Activated CD4-positive, alpha-beta memory T cell treated with anti-CD3 and anti-CD28 coated beads for 36 hours (primary cell): ENCODE data around the gene ADAM19. TPM values are rescaled to one million over a fixed set of nuclear protein-coding genes. Genes with fewer than 3 reads are reported as not detected.

Source experiments
- CTCF ChIA-PET: fragments of 350-600 bp; sonication (Branson Sonifier 250); formaldehyde crosslinking; loops from one replicate; lab custom pipeline; 2021; ENCODE audit warnings: antibody characterized with exemption, inconsistent platforms; lab: Charles Lee
- POLR2A ChIA-PET: fragments of 350-600 bp; sonication (Branson Sonifier 250); formaldehyde crosslinking; loops from one replicate; lab custom pipeline; 2021; ENCODE audit warnings: antibody characterized with exemption; lab: Charles Lee
- DNase-seq: peaks from one replicate; pipeline ENCODE4 v3.0.0-alpha.2; 2020
- H3K27ac Mint-ChIP-seq: one replicate; pipeline ENCODE4 v1.8.0; 2021; ENCODE audit warnings: mixed read lengths
- H3K27me3 Mint-ChIP-seq: one replicate; pipeline ENCODE4 v1.8.0; 2021; ENCODE audit warnings: mixed read lengths
- H3K36me3 Mint-ChIP-seq: one replicate; pipeline ENCODE4 v1.8.0; 2021; ENCODE audit warnings: mixed read lengths
- H3K4me1 Mint-ChIP-seq: one replicate; pipeline ENCODE4 v1.8.0; 2021; ENCODE audit warnings: low read depth, mixed read lengths
- H3K4me3 Mint-ChIP-seq: one replicate; pipeline ENCODE4 v1.8.0; 2021; ENCODE audit warnings: mild to moderate bottlenecking, mixed read lengths
- H3K9me3 Mint-ChIP-seq: one replicate; pipeline ENCODE4 v1.8.0; 2021; ENCODE audit warnings: mixed read lengths
- intact Hi-C: fragments of 100-400 bp; cut with micrococcal nuclease; formaldehyde crosslinking; loops from one replicate; pipeline ENCODE4 v1.15.1; 2023
- total RNA-seq, 2 experiments: library from RNA; stranded (reverse); gene quantifications; one replicate each; pipeline ENCODE4 v1.2.3, GENCODE V29; 2021

ADAM19 gene
- total RNA-seq, 2 experiments from 2014 or later = 107 to 111 TPM

- Mint-ChIP-seq H3K9me3 (no peaks in the 10 kb centered on the region), H3K27me3 (no peaks in the 10 kb centered on the region), H3K36me3 (peaks cover 76% of the 10 kb centered on the region), H3K4me1 (peaks cover 90% of the 10 kb centered on the region), H3K4me3 (no peak overlapping the region), H3K27ac (no peak overlapping the region)
- intact Hi-C loops = no loop called here
- ChIA-PET POLR2A (interaction anchor here (0.9 kb wide), 1 partner anchor 12 kb away, joined by 3 read pairs; no protein-coding TSS in a partner anchor), CTCF (no interaction called here)
- DNase-seq = no peak
These were observed 16.3 kb downstream of the ADAM19 start for GRCh38 chr5:157559301-157559700.

GRCh38 chr5:157558681-157559080, 16.9 kb downstream of the ADAM19 start:
- H3K27ac Mint-ChIP-seq = no peak overlapping the region
- DNase-seq = no peak
- peaks cover 88% of the 10 kb centered on the region for H3K4me1 Mint-ChIP-seq
- no peaks in the 10 kb centered on the region for H3K27me3 Mint-ChIP-seq
- H3K36me3 Mint-ChIP-seq = peaks cover 70% of the 10 kb centered on the region
- ChIA-PET POLR2A (interaction anchor here (0.7 to 0.9 kb wide), 2 partner anchors 9 to 13 kb away, joined by 3 read pairs; no protein-coding TSS in a partner anchor), CTCF (no interaction called here)
- H3K9me3 Mint-ChIP-seq = no peaks in the 10 kb centered on the region
- intact Hi-C loops = no loop called here
- H3K4me3 Mint-ChIP-seq = no peak overlapping the region

- H3K4me1 Mint-ChIP-seq = peaks cover 82% of the 10 kb centered on the region
- ChIA-PET CTCF (interaction anchor here (1.0 kb wide), 1 partner anchor 185 kb away, joined by 3 read pairs; the partner anchor contains the start of gene LSM11), POLR2A (interaction anchor here (0.7 to 0.9 kb wide), 2 partner anchors 9 to 13 kb away, joined by 3 read pairs; no protein-coding TSS in a partner anchor)
- no peaks in the 10 kb centered on the region for H3K27me3 Mint-ChIP-seq
- peaks cover 67% of the 10 kb centered on the region for H3K36me3 Mint-ChIP-seq
- H3K9me3 Mint-ChIP-seq = no peaks in the 10 kb centered on the region
- intact Hi-C loops = no loop called here
- DNase-seq = no peak
- H3K27ac Mint-ChIP-seq = no peak overlapping the region
- no peak overlapping the region for H3K4me3 Mint-ChIP-seq
These were observed 17.5 kb downstream of the ADAM19 start for GRCh38 chr5:157558041-157558595.

- H3K27ac Mint-ChIP-seq = peak overlapping the region; percentile 62
- no peaks in the 10 kb centered on the region for H3K9me3 Mint-ChIP-seq
- intact Hi-C loops = no loop called here
- peaks cover 79% of the 10 kb centered on the region for H3K4me1 Mint-ChIP-seq
- ChIA-PET CTCF (interaction anchor here (1.0 kb wide), 1 partner anchor 186 kb away, joined by 3 read pairs; the partner anchor contains the start of gene LSM11), POLR2A (interaction anchor here (0.8 kb wide), 1 partner anchor 13 kb away, joined by 3 read pairs; no protein-coding TSS in a partner anchor)
- H3K27me3 Mint-ChIP-seq = no peaks in the 10 kb centered on the region
- H3K4me3 Mint-ChIP-seq = no peak overlapping the region
- no peak for DNase-seq
- peaks cover 62% of the 10 kb centered on the region for H3K36me3 Mint-ChIP-seq
These were observed 18.8 kb downstream of the ADAM19 start for GRCh38 chr5:157556615-157557418.

DNA sequence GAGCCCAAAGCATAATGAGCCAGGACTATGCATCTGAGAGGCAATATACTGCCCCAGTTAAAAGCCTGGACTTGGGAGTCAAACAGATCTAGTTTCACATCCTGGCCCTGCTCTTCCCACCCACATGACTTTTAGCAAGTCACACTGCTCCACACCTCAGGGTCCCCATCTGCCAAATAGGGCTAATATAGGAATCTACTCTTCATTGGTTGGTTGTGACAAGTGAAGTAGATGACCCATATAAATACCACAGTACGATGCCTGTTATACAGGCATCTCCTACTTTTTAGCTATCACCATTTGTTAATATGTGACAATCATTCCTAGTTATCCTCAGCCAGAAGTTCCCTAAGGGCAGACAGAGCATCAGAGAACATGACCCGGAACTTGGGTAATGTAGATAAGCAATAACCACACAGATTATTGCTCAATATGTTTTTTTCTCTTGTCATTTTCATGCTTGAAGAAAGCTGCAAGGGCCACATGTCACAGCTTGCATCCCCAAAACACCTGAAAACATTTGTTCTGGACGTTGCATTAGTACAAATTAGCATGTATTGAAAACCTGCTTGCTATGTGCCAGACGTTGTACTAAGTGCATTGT, 20.4 kb downstream of the ADAM19 start:
- no peaks in the 10 kb centered on the region for H3K9me3 Mint-ChIP-seq
- DNase-seq = no peak
- intact Hi-C loops = no loop called here
- ChIA-PET CTCF (no interaction called here), POLR2A (no interaction called here)
- H3K27ac Mint-ChIP-seq = peak overlapping the region; percentile 53
- peaks cover 82% of the 10 kb centered on the region for H3K4me1 Mint-ChIP-seq
- peaks cover 59% of the 10 kb centered on the region for H3K36me3 Mint-ChIP-seq
- H3K4me3 Mint-ChIP-seq = no peak overlapping the region
- H3K27me3 Mint-ChIP-seq = no peaks in the 10 kb centered on the region

DNA sequence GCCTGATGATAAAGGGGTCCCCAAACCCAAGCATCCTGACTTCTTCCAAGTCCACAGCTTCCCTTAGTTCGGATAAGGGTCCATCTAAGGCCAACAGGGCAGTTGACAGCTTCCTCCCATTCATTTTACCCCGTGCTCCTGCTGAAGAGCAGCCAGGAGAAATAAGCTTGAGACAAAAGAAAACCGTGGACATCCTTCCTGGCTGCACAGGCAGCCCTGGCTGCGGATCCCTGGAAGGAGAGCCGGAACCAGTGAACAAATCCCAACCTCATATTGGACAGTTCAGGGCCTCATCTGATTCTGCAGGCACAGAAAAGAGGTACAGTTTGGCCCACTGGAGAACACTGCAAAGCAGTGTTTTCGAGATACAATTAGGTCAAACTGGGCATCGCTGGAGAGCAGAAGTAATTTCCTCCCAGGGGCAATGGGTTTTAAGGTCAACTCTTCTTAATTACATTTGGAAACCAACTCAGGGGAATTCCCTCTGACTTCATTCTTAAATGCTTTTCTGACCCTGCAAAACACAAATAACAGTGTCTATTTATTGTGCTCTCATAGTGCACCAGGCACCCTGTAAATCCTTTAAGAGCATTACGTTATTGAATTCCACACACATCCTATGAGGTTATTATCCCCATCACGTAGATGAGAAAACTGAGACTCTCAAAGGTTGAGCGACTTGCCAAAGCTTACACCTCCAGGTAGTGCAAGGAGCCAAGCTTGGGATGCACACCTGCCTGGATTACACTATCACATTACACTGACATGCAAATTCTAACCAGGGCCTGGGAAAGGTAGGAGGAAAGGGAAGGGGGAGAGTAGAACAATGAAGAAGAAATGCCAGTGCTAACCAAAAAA, 21.2 kb downstream of the ADAM19 start:
- intact Hi-C loops = loop anchor here (5.0 kb wide), 1 partner anchor 118 kb away; the partner anchor contains the start of gene C5orf52
- CTCF ChIA-PET = interaction anchor here (1.2 kb wide), 1 partner anchor 189 kb away, joined by 3 read pairs; no protein-coding TSS in a partner anchor

GRCh38 chr5:157552650-157553049, 22.9 kb downstream of the ADAM19 start:
- H3K4me1 Mint-ChIP-seq = peaks cover 87% of the 10 kb centered on the region
- DNase-seq = no peak
- H3K27ac Mint-ChIP-seq = peak overlapping the region; percentile 61
- POLR2A ChIA-PET = no interaction called here
- no peaks in the 10 kb centered on the region for H3K9me3 Mint-ChIP-seq
- intact Hi-C loops = loop anchor here (5.0 kb wide), 1 partner anchor 120 kb away; the partner anchor contains the start of gene C5orf52
- H3K27me3 Mint-ChIP-seq = no peaks in the 10 kb centered on the region
- CTCF ChIA-PET = no interaction called here
- peaks cover 59% of the 10 kb centered on the region for H3K36me3 Mint-ChIP-seq
- H3K4me3 Mint-ChIP-seq = no peak overlapping the region

More for the DNA sequence above, 21.2 kb downstream of the ADAM19 start:
- DNase-seq = no peak
- no peaks in the 10 kb centered on the region for H3K9me3 Mint-ChIP-seq
- POLR2A ChIA-PET = no interaction called here
- H3K36me3 Mint-ChIP-seq = peaks cover 59% of the 10 kb centered on the region
- no peak overlapping the region for H3K4me3 Mint-ChIP-seq
- H3K4me1 Mint-ChIP-seq = peaks cover 86% of the 10 kb centered on the region
- H3K27ac Mint-ChIP-seq = peak overlapping the region; percentile 53
- H3K27me3 Mint-ChIP-seq = no peaks in the 10 kb centered on the region

DNA sequence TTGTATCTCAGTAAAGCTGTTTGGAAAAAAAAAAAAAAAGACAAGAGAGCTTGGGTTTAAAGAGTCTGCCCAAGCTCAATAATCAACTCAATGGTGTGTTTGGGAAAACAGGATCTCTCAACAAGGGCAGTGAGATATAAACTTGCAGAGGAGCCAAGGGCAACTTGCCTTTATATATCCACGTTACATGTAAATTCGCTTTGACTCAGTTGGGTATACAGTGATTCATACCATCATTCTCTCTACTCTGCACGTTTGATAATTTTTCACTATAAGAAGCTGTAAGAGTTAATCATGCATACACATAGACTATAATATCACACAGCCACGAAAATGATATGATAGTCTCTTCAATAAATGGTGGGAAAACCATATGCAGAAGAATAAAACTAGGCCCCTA, 24.9 kb downstream of the ADAM19 start:
- no peaks in the 10 kb centered on the region for H3K9me3 Mint-ChIP-seq
- peak overlapping the region; percentile 64 for H3K27ac Mint-ChIP-seq
- H3K36me3 Mint-ChIP-seq = peaks cover 59% of the 10 kb centered on the region
- ChIA-PET CTCF (interaction anchor here (1.7 kb wide), 1 partner anchor 79 kb away, joined by 3 read pairs; no protein-coding TSS in a partner anchor), POLR2A (interaction anchor here (0.6 to 2.9 kb wide), 6 partner anchors 9 to 44 kb away, joined by 3 to 11 read pairs (median 5); no protein-coding TSS in a partner anchor)
- intact Hi-C loops = loop anchor here (1.0 to 5.0 kb wide), 4 partner anchors 10 to 122 kb away; partner anchors contain the start of gene C5orf52
- no peaks in the 10 kb centered on the region for H3K27me3 Mint-ChIP-seq
- H3K4me3 Mint-ChIP-seq = no peak overlapping the region
- no peak for DNase-seq
- peaks cover 89% of the 10 kb centered on the region for H3K4me1 Mint-ChIP-seq

DNA sequence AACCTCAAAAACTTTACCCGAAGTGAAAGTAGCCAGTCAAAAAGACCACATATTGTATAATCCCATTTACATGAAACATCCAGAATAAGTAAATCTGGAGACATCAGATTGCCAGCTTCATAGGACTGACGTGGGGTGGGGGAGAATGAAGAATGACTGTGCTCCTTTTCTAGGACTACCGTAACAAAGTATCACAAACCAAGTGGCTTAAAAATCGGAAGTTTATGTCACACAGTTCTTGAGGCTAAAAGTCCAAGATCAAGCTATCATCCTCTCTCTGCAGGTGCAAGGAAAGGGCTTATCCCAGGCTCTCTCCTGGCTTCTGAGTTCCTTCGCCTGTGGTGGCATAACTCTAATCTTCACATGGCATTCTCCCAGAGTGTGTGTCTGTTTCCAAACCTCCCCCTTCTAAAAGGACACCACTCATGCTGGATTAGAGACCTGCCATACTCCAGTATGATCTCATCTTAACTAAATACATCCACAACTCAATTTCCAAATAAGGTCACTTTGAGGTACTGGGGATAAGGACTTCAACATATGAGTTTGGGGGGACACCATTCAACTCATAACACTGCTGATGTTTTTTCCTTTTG, 25.5 kb downstream of the ADAM19 start:
- peaks cover 89% of the 10 kb centered on the region for H3K4me1 Mint-ChIP-seq
- peaks cover 60% of the 10 kb centered on the region for H3K36me3 Mint-ChIP-seq
- intact Hi-C loops = loop anchor here (1.0 to 10.0 kb wide), 6 partner anchors 10 to 305 kb away; partner anchors contain the start of genes C5orf52 and CLINT1
- no peak for DNase-seq
- ChIA-PET POLR2A (interaction anchor here (0.6 to 2.9 kb wide), 6 partner anchors 9 to 65 kb away, joined by 3 to 11 read pairs (median 5); no protein-coding TSS in a partner anchor), CTCF (interaction anchor here (1.6 kb wide), 1 partner anchor 14 kb away, joined by 3 read pairs; no protein-coding TSS in a partner anchor)
- no peaks in the 10 kb centered on the region for H3K27me3 Mint-ChIP-seq
- no peaks in the 10 kb centered on the region for H3K9me3 Mint-ChIP-seq
- H3K4me3 Mint-ChIP-seq = peak overlapping the region; percentile 42
- peak overlapping the region; percentile 64 for H3K27ac Mint-ChIP-seq

GRCh38 chr5:157549283-157549629, 26.3 kb downstream of the ADAM19 start:
- no peaks in the 10 kb centered on the region for H3K27me3 Mint-ChIP-seq
- ChIA-PET CTCF (interaction anchor here (1.0 to 1.6 kb wide), 2 partner anchors 13 to 22 kb away, joined by 3 read pairs; no protein-coding TSS in a partner anchor), POLR2A (interaction anchor here (0.6 to 2.9 kb wide), 6 partner anchors 8 to 66 kb away, joined by 3 to 11 read pairs (median 5); no protein-coding TSS in a partner anchor)
- H3K4me3 Mint-ChIP-seq = peak overlapping the region; percentile 27
- H3K4me1 Mint-ChIP-seq = peaks cover 89% of the 10 kb centered on the region
- H3K27ac Mint-ChIP-seq = peak overlapping the region; percentile 69
- intact Hi-C loops = loop anchor here (10.0 kb wide), 2 partner anchors 294 to 306 kb away; partner anchors contain the start of gene CLINT1
- peaks cover 56% of the 10 kb centered on the region for H3K36me3 Mint-ChIP-seq
- H3K9me3 Mint-ChIP-seq = no peaks in the 10 kb centered on the region
- no peak for DNase-seq
